RKO (cell line): ENCODE data around the gene PDE2A.
"Not testable (repeated sequence)": the region's sequence is repeated elsewhere in the genome, so short reads cannot be mapped to it uniquely, and the experiment has no call there.

Source experiments
- DNase-seq: peaks from one replicate; pipeline ENCODE4 v3.0.0-alpha.2; 2016; ENCODE audit warnings: low spot score

Gene PDE2A

GRCh38 chr11:72576661-72577060 lies 97.6 kb downstream of the PDE2A start:
- no peak for DNase-seq

- DNase-seq = no peak
Observed at GRCh38 chr11:72576243-72576595, 98.0 kb downstream of the PDE2A start.

DNA sequence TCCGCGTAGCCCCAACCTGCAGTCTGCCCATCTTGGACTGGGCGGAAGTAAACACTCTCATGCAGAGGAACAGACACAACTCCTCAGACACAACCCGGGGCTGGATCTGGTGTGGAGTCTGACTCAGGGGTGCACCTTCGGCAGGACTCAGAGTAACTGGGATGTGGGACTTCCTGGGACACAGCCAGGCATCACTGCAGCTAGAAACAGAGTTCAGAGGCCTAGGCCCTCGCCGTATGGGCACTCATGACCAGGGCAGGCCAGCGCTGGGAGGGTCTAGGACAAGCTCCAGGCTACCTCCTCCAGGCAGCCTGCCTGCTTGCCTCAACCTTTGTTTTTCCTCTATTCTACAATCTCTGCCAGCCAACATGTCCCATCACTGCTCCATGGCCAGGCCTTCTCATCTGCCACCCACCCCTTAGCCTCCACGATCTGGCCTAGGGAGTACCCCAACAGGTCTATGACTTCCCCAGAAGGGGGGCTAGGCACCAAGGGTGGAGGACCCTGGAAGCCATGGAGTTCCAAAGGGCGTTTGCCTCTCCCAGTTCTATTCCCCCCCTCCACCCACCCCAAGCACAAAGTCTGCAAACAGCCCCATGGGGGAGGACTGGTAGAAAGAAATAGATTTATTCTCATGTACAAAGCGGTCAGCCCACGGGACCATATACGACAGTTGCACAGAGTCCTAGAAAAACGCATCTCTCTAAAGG lies 98.5 kb downstream of the PDE2A start:
- DNase-seq = no peak

DNA sequence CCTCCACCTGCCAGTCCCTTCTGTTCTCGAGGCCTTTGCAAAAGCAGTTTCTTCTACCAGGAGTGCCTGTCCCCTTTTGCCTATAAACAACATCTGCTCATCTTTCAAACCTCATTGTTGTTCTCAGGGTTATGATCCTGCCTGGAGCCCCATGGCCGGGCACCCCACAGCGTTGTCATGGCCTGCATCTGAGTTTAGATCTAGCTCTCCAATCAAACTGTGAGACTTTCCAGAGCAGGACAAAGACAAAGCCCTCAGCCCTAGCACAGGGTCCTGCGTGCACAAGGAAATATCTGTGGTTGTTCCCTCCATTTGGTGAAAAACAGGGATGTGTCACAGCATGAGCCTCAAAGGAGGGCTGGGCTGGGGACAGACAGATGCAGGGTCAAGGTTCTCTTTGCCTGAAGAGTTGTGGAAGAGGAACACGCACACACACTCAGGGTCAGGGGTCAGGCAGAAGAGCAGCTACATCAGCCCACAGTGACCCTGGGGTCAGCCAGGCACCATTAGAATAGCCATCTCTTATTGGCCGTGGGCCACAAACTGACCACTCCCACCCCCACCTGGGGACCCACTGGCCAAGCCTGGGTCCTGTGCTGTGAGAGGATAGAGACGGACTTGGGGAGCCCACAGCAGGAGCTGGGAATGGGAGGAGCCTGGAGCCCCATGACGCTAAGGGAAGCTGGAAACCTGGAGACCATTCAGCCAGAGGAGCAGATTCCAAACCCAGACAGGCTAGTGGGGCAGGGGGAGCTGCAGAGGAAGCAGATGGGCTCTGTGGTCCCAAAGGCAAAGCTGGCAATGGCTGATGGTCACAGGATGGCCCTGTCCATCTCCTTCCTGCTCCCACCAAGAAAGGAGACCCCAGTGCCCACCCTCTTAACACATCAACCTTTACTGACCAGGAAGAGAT lies 99.4 kb downstream of the PDE2A start:
- no peak for DNase-seq

DNA sequence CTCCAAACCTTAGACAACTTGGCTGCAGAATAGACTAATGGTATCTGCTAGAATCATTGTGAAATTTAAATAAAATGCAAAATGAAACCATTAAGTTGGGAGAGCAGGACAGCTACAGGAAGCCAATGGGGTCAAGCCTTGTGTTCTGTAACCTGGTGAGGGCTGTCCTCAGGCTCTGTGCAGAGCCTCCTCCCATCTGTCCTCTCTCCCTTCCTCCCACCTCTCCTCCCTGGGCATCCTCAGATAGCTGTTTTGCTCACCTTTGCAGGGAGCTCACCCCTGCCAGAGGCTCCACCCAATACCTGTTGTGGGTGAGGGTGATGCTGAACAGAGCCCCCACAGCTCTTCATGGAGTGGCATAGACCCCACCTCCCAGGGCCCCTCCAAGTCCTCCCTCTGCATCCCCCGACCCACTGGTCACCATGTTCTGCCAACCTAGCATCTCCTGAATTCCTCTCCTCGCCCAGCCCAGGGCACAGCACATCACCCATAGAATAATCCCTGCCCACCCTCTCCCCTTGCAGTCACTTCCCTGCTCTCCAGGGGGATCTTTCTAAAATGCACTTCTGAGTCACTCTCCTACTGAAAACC lies 100.3 kb downstream of the PDE2A start:
- DNase-seq = no peak

DNA sequence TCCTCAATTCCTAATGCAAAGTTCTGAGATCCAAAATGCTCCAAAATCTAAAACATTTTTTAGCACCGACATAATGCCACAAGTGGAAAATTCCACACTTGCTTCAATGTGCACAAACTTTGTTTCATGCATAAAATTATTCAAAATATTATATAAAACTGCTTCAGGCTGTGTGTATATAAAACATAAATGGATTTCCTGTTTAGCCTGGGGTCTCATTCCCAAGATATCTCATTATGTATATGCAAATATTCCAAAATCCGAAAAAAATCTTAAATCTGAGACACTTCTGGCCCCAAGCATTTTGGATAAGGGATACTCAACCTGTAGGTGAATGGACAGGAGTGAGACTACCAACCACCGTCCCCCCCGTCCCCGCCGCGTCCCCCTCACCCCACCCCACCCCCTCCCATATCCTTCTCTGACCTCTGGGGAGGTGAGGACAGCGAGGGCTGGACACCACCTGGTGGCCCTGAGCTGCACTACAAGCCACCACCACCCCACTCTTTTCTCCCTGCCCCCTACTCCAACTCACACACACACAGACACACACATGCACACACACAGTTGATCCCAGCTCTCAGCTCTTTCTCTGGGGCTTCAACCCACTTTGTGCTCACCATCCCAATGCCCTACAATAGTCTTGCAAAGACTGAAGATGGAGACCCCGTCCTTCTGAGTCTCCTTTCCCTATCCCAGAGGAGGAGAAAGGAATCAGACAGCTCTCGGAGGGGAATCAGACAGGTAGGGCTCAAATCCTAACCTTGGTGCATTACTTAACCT lies 101.0 kb downstream of the PDE2A start:
- DNase-seq = peak; percentile 82

GRCh38 chr11:72572540-72572939 lies 101.7 kb downstream of the PDE2A start:
- DNase-seq = not testable (repeated sequence)

GRCh38 chr11:72570893-72571661 lies 103.1 kb downstream of the PDE2A start:
- DNase-seq = peak; percentile 66

- peak; percentile 98 for DNase-seq
Observed at GRCh38 chr11:72569966-72570892, 104.0 kb downstream of the PDE2A start.

DNA sequence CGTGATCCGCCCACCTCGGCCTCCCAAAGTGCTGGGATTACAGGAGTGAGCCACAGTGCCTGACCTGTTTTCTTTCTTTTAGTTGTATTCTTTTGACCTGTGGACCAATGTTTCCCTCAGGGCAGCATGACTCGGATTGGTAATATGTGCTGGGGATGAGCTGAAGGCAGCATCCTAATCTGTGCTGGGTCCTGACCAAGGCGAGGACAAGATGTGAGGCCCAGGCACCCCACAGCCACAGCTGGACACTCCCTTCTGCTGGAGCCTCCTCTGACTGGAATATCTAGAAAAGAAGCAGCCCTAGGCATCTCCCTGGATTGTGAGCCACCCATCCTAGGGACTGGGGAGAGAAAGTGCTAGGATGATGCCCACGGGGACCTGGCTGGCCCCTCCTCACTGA lies 105.4 kb downstream of the PDE2A start:
- no peak for DNase-seq

DNA sequence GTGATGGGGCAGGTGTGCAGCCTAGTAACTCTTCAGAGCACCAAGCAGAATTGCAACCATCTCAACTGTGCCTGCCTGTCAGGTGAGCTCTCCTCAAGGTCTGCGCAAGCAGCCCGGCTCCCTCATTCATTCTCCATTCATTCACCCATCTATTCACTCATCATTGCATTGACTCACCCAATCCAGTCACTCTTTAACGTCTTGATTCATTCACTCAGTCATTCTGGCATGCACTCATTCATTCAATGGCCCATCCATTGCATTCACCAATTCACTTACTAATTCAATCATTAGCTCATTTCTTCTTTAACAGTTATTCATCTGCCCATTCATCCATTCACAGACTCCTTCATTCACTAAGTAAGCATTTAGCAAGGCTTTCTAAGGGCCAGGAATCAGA lies 111.8 kb downstream of the PDE2A start:
- peak; percentile 50 for DNase-seq

DNA sequence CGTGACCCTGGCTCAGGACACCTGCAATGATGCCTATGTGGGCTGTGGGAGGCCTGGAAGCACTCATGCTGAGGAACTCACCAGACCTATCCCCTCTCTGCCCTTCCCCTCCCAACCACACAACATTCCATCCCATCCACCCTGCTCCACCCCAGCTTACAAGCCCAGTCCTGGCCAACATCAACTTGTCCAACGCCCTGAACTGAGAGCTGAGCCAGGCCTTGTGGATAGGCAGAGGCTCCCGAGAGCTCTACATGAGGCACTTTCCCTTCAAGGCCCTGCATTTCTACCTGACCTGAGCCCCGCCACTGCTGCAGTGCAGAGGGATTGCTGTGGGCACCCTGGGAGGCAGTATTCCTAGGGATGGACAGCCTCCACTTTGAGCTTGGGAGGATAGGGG lies 112.4 kb downstream of the PDE2A start:
- no peak for DNase-seq

DNA sequence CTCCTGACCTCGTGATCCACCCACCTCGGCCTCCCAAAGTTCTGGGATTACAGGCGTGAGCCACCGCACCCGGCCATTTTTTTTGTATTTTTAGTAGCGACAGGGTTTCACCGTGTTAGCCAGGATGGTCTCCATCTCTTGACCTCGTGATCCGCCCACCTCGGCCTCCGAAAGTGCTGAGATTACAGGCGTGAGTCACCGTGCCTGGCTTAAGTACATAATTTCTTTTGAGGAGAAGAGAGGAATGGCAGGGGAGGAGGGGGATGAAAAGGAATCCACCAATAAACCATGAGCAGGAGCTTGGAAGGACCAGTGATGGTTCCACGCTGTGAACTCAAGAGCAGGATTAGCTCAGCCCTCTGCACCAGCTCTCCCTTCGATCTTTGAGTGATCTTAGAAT lies 113.4 kb downstream of the PDE2A start:
- DNase-seq = not testable (repeated sequence)

- no peak for DNase-seq
Observed at GRCh38 chr11:72556433-72556832, 117.8 kb downstream of the PDE2A start.

- DNase-seq = not testable (repeated sequence)
Observed at GRCh38 chr11:72555014-72555522, 119.2 kb downstream of the PDE2A start.

GRCh38 chr11:72553706-72554105 lies 120.5 kb downstream of the PDE2A start:
- DNase-seq = no peak

- DNase-seq = no peak
Observed at GRCh38 chr11:72552399-72552910, 121.8 kb downstream of the PDE2A start.

DNA sequence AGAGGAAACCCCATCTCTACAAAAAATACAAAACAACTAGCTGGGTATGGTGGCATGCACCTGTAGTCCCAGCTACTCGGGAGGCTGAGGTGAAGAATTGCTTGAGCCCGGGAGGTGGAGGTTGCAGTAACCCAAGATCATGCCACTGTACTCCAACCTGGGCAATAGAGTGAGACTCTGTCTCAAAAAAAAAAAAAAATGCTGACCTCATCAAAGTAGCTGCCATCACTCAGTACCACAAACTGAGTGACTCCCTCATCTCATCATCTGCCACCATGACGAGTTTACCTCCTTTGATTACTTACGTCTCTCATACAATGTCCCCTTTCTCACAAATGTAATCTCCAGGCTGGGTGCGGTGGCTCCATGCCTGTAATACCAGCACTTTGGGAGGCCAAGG lies 122.7 kb downstream of the PDE2A start:
- no peak for DNase-seq

- no peak for DNase-seq
Observed at GRCh38 chr11:72548463-72548862, 125.8 kb downstream of the PDE2A start.

DNA sequence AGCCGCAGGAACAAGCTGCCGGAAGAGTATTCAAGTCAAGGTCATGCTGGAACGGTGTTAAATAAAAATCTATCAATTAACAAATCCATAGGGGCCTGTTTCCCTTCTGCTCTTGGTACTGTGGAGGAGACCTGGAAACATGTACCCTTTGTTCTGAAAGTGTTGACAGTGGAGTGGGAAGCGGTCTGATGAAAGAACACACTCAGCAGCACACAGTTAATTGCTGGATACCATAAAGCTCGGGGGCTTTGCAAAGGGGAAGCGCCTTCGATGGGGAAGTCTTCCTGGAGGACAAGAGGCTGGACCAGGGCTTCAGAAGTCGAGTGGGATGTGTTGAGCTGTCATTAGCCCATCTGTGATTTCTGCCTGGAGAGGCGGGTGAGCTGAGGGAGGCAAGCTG lies 127.4 kb downstream of the PDE2A start:
- DNase-seq = no peak
